GM18517 (cell line): ENCODE results near the gene SPN.
A peak's percentile ranks its signal among the peaks of the same experiment; 100 is the strongest.
"Not testable (repeated sequence)": the region's sequence is repeated elsewhere in the genome, so short reads cannot be mapped to it uniquely, and the experiment has no call there.

Experiments used
- ATAC-seq: cut with Tn5 transposase; IDR thresholded peaks from one replicate; pipeline ENCODE4 v1.9.1; 2021; ENCODE audit warnings: mild to moderate bottlenecking, moderate library complexity; ENCODE audit not compliant: unreplicated experiment

SPN gene, protein sequence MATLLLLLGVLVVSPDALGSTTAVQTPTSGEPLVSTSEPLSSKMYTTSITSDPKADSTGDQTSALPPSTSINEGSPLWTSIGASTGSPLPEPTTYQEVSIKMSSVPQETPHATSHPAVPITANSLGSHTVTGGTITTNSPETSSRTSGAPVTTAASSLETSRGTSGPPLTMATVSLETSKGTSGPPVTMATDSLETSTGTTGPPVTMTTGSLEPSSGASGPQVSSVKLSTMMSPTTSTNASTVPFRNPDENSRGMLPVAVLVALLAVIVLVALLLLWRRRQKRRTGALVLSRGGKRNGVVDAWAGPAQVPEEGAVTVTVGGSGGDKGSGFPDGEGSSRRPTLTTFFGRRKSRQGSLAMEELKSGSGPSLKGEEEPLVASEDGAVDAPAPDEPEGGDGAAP

DNA sequence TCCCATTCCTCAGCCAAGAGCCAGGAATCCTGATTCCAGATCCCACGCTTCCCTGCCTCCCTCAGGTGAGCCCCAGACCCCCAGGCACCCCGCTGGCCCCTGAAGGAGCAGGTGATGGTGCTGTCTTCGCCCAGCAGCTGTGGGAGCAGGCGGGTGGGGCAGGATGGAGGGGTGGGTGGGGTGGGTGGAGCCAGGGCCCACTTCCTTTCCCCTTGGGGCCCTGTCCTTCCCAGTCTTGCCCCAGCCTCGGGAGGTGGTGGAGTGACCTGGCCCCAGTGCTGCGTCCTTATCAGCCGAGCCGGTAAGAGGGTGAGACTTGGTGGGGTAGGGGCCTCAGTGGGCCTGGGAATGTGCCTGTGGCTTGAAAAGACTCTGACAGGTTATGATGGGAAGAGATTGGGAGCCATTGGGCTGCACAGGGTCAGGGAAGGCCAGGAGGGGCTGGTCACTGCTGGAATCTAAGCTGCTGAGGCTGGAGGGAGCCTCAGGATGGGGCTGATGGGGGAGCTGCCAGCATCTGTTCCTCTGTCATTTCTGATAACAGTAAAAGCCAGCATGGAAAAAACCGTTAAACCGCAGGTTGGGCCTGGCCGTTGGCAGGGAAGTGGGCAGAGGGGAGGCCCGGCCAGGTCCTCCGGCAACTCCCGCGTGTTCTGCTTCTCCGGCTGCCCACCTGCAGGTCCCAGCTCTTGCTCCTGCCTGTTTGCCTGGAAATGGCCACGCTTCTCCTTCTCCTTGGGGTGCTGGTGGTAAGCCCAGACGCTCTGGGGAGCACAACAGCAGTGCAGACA is at the start of gene SPN:
SPN (plus strand) TSS at position 232 of the 791 bp plus-strand sequence; CDS start at position 714, 482 bp downstream.
- ATAC-seq, result no peak

DNA sequence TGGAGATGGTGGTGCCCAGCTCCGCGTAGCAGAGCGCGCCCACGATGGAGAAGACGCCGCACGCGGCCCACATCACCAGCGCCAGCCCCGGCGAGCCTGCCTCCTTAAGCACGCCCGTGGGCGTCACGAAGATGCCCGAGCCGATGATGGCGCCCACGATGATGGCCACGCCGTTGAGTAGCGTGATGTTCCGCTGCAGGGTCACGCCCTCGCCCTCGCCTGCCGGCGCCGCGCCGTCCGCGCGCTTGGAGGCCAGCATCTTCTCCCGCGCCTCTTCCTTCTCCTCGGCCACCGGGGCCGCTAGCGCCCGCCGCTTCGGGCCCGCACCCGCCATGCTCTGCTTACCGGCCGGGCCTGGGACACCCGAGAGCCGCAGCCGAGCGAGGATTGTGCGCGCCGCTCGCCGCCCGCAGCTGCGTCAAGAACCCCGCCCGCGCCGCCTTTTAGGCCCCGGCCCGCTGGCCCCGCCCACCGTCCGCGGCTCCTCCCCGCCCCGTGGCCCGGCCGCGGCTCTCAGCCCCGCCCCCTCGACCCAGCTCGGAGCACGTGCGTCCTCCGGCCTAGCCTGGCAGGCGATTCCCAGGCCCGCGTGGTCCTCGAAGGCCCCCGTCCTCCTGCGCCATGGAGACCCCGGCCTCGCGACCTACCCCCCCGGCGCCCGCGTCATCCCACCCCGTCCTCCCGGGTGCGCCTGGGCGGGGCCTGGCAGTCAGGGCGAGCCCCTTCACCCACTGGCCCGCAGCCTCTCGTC is 49.6 kb upstream of the SPN start:
- not testable (repeated sequence) for ATAC-seq

DNA sequence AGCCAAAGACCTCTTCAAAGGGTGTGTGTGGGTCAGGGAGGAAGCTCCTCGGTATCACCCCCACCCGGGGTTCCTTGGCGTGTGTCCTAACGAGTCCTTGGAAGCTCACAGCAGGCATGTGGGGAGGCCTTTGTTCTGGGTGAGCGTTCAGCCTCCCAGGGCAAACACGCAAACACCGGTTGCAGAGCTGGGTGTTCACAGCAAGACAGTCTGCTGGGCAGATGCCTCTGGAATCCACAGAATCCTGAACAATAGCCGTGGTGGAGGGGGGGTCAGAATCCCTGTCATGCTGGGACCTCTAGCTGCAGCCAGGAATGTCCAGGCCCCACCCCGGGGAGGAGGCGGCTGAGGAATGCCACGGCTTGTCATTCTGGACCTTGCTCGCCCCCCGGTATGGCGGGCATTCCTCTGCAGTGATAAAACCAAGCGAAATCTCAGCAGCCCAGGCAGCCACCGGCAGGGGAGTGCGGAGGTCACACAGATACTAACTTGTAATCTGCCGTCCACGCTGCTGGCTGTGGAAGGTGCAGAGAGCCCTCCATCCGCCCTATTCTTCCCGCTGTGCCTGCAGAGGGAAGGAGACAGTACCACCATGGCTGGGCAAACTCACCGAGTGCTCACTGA is 48.2 kb upstream of the SPN start:
- ATAC-seq, result not testable (repeated sequence)

- not testable (repeated sequence) for ATAC-seq
These were observed 46.9 kb upstream of the SPN start for GRCh38 chr16:29616127-29616526.

GRCh38 chr16:29620591-29620990 is 42.5 kb upstream of the SPN start:
- not testable (repeated sequence) for ATAC-seq

GRCh38 chr16:29622738-29623137 is 40.3 kb upstream of the SPN start:
- not testable (repeated sequence) for ATAC-seq

DNA sequence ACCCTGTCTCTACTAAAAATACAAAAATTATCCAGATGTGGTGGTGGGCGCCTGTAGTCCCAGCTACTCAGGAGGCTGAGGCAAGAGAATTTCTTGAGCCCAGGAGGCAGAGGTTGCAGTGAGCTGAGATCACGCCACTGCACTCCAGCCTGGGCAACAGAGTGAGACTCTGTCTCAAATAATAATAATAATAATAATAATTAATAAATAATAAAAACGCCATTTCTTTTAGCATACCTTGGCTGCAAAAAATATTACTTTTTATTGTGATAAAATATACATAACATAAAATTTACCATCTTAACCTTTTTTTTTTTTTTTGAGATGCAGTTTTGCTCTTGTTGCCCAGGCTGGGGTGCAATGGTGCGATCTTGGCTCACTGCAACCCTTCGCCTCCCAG is 39.8 kb upstream of the SPN start:
- not testable (repeated sequence) for ATAC-seq

DNA sequence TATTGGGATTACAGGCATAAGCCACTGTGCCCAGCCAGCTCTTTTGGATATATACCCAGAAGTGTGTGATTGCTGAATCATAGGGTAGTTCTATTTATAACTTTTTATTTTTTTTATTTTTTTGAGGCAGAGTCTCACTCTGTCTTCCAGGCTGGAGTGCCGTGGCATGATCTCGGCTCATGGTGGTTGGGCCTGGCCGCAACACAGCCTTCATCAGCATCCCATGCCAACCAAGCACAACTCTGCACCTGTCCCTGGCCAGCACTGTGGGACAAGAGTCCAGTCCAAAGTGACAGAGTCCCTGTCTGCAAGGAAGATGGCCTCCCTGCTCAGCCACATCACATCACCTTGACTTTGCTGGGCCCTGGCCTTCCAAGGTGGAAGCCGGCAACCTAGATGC is 37.9 kb upstream of the SPN start:
- not testable (repeated sequence) for ATAC-seq

DNA sequence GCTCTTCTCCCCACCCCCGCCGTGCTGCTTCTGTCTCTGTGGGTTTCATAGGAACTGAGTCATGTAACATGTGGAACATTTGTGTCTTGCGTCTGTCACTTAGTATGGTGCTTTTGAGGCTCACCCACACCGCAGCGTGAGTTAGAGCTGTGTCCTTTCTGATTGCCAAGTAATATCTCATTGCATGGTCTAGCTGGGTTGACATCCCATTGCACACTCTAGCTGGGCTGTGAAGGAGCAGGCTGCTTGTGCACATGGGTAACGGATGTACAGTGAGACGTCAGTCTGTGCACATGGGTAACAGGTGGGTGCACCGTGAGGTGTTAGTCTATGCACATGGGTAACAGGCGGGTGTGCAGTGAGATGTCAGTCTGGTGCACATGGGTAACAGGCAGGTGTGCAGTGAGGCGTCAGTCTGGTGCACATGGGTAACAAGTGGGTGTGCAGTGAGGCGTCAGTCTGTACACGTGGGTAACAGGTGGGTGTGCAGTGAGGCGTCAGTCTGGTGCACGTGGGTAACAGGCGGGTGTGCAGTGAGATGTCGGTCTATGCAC is 36.2 kb upstream of the SPN start:
- not testable (repeated sequence) for ATAC-seq

- ATAC-seq, result not testable (repeated sequence)
These were observed 35.4 kb upstream of the SPN start for GRCh38 chr16:29627661-29628075.

DNA sequence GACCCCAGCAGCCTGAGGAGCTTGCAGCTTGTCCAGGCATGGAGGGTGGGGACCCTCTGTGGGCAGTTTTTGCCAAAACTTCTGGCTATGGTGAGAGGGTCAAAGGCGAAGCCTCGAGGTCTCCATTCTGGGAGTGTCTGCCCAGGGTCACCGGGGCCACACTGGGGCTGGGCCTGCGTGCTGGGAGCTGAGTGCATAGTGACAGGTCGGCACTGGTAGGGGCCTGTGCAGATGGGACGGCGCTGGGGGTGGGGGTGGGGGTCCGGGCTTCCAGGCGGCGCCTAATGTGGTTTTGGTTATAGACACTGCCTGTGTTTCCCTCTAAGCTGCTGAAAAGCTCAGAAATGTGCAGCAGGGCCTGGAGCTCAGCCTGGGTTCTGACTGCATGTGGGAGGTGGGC is 34.3 kb upstream of the SPN start:
- not testable (repeated sequence) for ATAC-seq

- ATAC-seq, result not testable (repeated sequence)
These were observed 33.7 kb upstream of the SPN start for GRCh38 chr16:29629318-29629717.

DNA sequence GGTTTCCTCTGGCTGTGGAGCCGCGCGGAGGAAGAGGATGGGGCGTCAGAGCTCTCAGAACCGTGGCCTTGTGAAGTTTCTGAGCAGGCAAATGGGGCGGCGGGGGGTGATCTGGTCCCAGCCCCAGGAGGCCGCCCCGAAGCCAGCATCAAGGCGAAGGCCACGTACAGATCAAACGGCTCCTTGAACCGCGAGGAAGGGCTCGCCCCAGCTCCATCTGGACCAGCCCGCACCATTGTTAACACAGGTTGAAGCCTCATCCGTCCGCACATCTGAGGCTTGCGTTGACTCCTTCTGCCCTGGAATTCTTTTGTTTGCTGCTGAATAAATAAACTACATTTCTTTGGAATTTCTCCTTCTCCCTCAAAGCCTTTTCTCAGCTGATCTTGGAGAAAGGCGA is 31.4 kb upstream of the SPN start:
- not testable (repeated sequence) for ATAC-seq

DNA sequence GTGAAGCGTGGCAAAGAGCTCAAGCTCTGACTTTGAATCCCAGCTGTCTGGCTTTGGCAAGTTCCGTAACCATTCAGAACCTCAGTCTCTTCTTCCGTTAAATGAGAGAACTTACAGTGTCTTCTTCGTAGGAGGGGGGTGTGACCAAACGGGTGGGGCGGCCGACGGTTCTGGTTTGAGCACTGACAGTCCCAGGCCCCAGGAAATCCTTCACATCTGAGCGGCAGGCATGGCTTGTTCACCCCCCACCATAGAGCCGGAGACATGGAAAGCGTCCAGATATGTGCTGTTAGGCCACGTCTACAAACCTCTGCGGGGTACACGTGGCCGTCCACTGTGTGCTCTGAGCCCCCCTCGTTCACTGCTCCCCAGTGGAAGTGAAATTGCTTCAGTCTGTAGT is 27.1 kb upstream of the SPN start:
- ATAC-seq, result not testable (repeated sequence)

- not testable (repeated sequence) for ATAC-seq
These were observed 26.7 kb upstream of the SPN start for GRCh38 chr16:29636368-29636767.

DNA sequence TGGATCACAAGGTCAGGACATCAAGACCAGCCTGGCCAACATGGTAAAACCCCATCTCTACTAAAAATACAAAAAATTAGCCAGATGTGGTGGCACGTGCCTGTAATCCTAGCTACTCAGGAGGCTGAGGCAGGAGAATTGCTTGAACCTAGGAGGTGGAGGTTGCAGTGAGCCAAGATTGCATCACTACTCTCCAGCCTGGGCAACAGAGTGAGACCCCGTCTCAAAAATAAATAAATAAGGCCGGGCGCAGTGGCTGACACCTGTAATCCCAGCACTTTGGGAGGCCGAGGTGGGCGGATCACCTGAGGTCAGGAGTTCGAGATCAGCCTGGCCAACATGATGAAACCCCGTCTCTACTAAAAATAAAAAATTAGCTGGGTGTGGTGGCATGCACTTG is 24.3 kb upstream of the SPN start:
- not testable (repeated sequence) for ATAC-seq

DNA sequence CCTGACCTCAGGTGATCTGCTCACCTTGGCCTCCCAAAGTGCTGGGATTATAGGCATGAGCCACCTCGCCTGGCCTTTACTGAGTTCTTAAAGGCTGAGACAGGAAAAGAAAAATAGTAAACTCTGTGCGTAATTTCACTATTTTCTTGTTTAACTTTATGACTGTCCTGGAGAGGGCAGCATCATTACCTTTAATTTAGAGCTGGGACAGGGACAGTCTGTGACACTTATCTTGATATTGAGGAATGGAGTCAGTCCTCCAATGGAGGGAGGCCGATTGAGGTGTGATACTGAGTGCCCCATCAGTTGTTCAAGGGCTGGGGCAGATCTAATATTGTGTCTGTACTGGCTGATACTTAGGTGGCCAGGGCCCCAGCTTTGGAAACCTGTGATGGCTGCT is 21.5 kb upstream of the SPN start:
- no peak for ATAC-seq

DNA sequence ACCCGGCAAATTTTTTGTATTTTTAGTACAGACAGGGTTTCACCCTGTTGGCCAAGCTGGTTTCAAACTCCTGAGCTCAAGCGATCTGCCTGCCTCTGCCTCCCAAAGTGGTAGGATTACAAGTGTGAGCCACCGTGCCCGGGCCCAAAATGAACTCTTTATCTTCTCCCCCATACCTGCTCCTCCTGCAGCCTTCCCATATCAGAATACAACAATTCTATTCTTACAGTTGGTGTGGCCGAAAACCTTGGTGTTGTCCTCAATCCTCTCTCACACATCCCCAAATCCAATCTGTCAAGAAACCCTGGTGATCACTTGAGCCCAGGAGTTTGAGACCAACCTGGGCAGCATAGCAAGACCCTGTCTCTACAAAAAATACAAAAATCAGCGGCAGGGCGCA is 19.5 kb upstream of the SPN start:
- no peak for ATAC-seq

DNA sequence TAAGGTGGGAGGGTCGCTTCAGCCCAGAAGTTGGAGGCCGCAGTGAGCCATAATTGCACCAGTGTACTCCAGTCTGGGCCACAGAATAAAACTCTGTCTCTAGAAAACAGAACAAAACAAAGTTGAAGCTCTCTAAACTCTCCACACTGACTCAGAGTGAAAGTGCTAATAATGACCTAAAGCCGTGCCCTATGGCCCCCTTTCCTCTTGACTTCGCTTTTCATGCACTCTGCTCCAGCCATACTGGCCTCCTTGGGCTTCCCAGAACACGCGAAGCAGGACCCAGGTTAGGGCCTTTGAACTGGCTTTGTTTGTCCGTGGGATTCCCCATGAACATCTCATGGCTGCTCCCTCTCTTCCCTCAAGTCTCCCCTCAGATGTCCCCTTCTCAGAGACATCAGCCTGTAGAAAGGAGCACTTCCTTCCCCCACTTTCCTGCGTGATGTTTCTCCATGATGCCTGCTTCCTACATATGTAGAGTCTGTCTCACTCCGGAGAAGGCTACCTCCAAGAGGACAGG is 18.6 kb upstream of the SPN start:
- peak; percentile 63 for ATAC-seq
